Subcutaneous abdominal adipose tissue (tissue), 5 donors: Measurements from ENCODE around the gene GNRHR.

ENCODE experiments used
- H3K27ac ChIP-seq: one replicate; pipeline ENCODE4 v1.7.0; 2013; ENCODE audit warnings: low read depth, mild to moderate bottlenecking, inconsistent platforms, low read length, moderate library complexity
- H3K27me3 ChIP-seq, 5 donors: one replicate each; pipeline ENCODE4 v1.7.0; 2013; ENCODE audit warnings: low read length in 5 of 5, inconsistent platforms in 1 of 5; ENCODE audit not compliant: control insufficient read depth in 5 of 5, insufficient read depth in 4 of 5
- H3K36me3 ChIP-seq, 5 donors: one replicate each; pipeline ENCODE4 v1.7.0; 2013; ENCODE audit warnings: low read length in 5 of 5; ENCODE audit not compliant: control insufficient read depth in 5 of 5, insufficient read depth in 5 of 5
- H3K4me1 ChIP-seq, 5 donors: one replicate each; pipeline ENCODE4 v1.7.0; 2013; ENCODE audit warnings: low read length in 5 of 5, mild to moderate bottlenecking in 3 of 5, moderate library complexity in 1 of 5; ENCODE audit not compliant: control insufficient read depth in 5 of 5, insufficient read depth in 5 of 5
- H3K4me3 ChIP-seq, 5 donors: one replicate each; pipeline ENCODE4 v1.7.0; 2013; ENCODE audit warnings: low read length in 5 of 5, low read depth in 1 of 5
- H3K9ac ChIP-seq, 5 donors: one replicate each; pipeline ENCODE4 v1.7.0; 2013; ENCODE audit warnings: low read length in 5 of 5, mild to moderate bottlenecking in 4 of 5, moderate library complexity in 3 of 5
- H3K9me3 ChIP-seq, 5 donors: one replicate each; pipeline ENCODE4 v1.7.0; 2013; ENCODE audit warnings: low read length in 5 of 5; ENCODE audit not compliant: control insufficient read depth in 5 of 5
- donor health status: healthy.
- donor health status: healthy.
- donor health status: healthy.
- donor health status: healthy.
- donor health status: healthy.

GNRHR gene

GRCh38 chr4:67754288-67754687 lies at the start of gene GNRHR:
Gene GNRHR (minus strand): TSS chr4:67754388. CDS start chr4:67754335, 53 bp downstream.
- H3K27me3 ChIP-seq = no peaks in the 10 kb centered on the region
- no peaks in the 10 kb centered on the region for H3K4me1 ChIP-seq
- no peak within 1 kb of the TSS for H3K9ac ChIP-seq
- no peak within 1 kb of the TSS for H3K27ac ChIP-seq
- no peaks in the 10 kb centered on the region for H3K36me3 ChIP-seq
- H3K9me3 ChIP-seq = no peaks in the 10 kb centered on the region
- H3K4me3 ChIP-seq = no peak within 1 kb of the TSS

- Histone ChIP-seq H3K9me3 (no peaks in the 10 kb centered on the region), H3K4me1 (no peaks in the 10 kb centered on the region), H3K9ac (no peak overlapping the region), H3K4me3 (no peak overlapping the region), H3K27ac (no peak overlapping the region), H3K36me3 (no peaks in the 10 kb centered on the region), H3K27me3 (no peaks in the 10 kb centered on the region)
Measured at GRCh38 chr4:67796810-67797209, 42.6 kb upstream of the GNRHR start.

- no peak overlapping the region for H3K4me3 ChIP-seq
Measured at GRCh38 chr4:67790721-67791120, 36.5 kb upstream of the GNRHR start.

GRCh38 chr4:67787311-67787710 lies 33.1 kb upstream of the GNRHR start:
- Histone ChIP-seq H3K4me1 (no peaks in the 10 kb centered on the region), H3K9ac (no peak overlapping the region), H3K27me3 (no peaks in the 10 kb centered on the region), H3K27ac (no peak overlapping the region), H3K9me3 (no peaks in the 10 kb centered on the region), H3K36me3 (no peaks in the 10 kb centered on the region), H3K4me3 (no peak overlapping the region)

More at GRCh38 chr4:67790721-67791120, 36.5 kb upstream of the GNRHR start:
- H3K4me1 ChIP-seq = no peaks in the 10 kb centered on the region
- no peak overlapping the region for H3K27ac ChIP-seq
- H3K27me3 ChIP-seq = no peaks in the 10 kb centered on the region
- H3K36me3 ChIP-seq = no peaks in the 10 kb centered on the region
- H3K9me3 ChIP-seq = no peaks in the 10 kb centered on the region
- no peak overlapping the region for H3K9ac ChIP-seq

GRCh38 chr4:67785528-67785927 lies 31.3 kb upstream of the GNRHR start:
- Histone ChIP-seq H3K36me3 (no peaks in the 10 kb centered on the region), H3K27ac (no peak overlapping the region), H3K9ac (no peak overlapping the region), H3K4me3 (no peak overlapping the region), H3K4me1 (no peaks in the 10 kb centered on the region), H3K27me3 (no peaks in the 10 kb centered on the region), H3K9me3 (no peaks in the 10 kb centered on the region)

- Histone ChIP-seq H3K36me3 (no peaks in the 10 kb centered on the region), H3K27me3 (no peaks in the 10 kb centered on the region), H3K27ac (no peak overlapping the region), H3K4me3 (no peak overlapping the region), H3K4me1 (no peaks in the 10 kb centered on the region), H3K9ac (no peak overlapping the region), H3K9me3 (no peaks in the 10 kb centered on the region)
Measured at GRCh38 chr4:67779631-67780030, 25.4 kb upstream of the GNRHR start.

- Histone ChIP-seq H3K4me1 (no peaks in the 10 kb centered on the region), H3K36me3 (no peaks in the 10 kb centered on the region), H3K27me3 (no peaks in the 10 kb centered on the region), H3K9me3 (no peaks in the 10 kb centered on the region), H3K9ac (no peak overlapping the region), H3K27ac (no peak overlapping the region), H3K4me3 (no peak overlapping the region)
Measured at GRCh38 chr4:67776746-67777145, 22.6 kb upstream of the GNRHR start.

GRCh38 chr4:67770422-67770821 lies 16.2 kb upstream of the GNRHR start:
- Histone ChIP-seq H3K4me1 (no peaks in the 10 kb centered on the region), H3K27ac (no peak overlapping the region), H3K9me3 (no peaks in the 10 kb centered on the region), H3K27me3 (no peaks in the 10 kb centered on the region), H3K9ac (no peak overlapping the region), H3K4me3 (no peak overlapping the region), H3K36me3 (no peaks in the 10 kb centered on the region)

GRCh38 chr4:67765928-67766327 lies 11.7 kb upstream of the GNRHR start:
- Histone ChIP-seq H3K4me1 (no peaks in the 10 kb centered on the region), H3K9me3 (no peaks in the 10 kb centered on the region), H3K27me3 (no peaks in the 10 kb centered on the region), H3K27ac (no peak overlapping the region), H3K9ac (no peak overlapping the region), H3K36me3 (no peaks in the 10 kb centered on the region), H3K4me3 (no peak overlapping the region)

- no peak overlapping the region for H3K4me3 ChIP-seq
- H3K27ac ChIP-seq = no peak overlapping the region
- no peaks in the 10 kb centered on the region for H3K9me3 ChIP-seq
- no peaks in the 10 kb centered on the region for H3K27me3 ChIP-seq
- no peaks in the 10 kb centered on the region for H3K4me1 ChIP-seq
- H3K9ac ChIP-seq = no peak overlapping the region
- no peaks in the 10 kb centered on the region for H3K36me3 ChIP-seq
Measured at GRCh38 chr4:67765401-67765800, 11.2 kb upstream of the GNRHR start.

GRCh38 chr4:67764183-67764582 lies 10.0 kb upstream of the GNRHR start:
- Histone ChIP-seq H3K36me3 (no peaks in the 10 kb centered on the region), H3K27ac (no peak overlapping the region), H3K9me3 (no peaks in the 10 kb centered on the region), H3K4me1 (no peaks in the 10 kb centered on the region), H3K4me3 (no peak overlapping the region), H3K27me3 (no peaks in the 10 kb centered on the region), H3K9ac (no peak overlapping the region)
